GM20000 (cell line): Measurements from ENCODE around the gene C9orf152.
A peak's percentile ranks its signal among the peaks of the same experiment; 100 is the strongest.

Source experiments
- DNase-seq: peaks from one replicate; pipeline ENCODE4 v3.0.0; 2012; ENCODE audit warnings: low spot score
- TF ChIP-seq, protein P1 (sequence below): IDR thresholded peaks from 2 replicates; pipeline ENCODE4 v1.5.1; 2012; ENCODE audit warnings: mild to moderate bottlenecking, control low read depth; ENCODE audit errors: extremely low read depth, missing control alignments

C9orf152 gene

GRCh38 chr9:110241260-110241857, 33.4 kb upstream of the C9orf152 start:
- TF ChIP-seq, protein P1, sequence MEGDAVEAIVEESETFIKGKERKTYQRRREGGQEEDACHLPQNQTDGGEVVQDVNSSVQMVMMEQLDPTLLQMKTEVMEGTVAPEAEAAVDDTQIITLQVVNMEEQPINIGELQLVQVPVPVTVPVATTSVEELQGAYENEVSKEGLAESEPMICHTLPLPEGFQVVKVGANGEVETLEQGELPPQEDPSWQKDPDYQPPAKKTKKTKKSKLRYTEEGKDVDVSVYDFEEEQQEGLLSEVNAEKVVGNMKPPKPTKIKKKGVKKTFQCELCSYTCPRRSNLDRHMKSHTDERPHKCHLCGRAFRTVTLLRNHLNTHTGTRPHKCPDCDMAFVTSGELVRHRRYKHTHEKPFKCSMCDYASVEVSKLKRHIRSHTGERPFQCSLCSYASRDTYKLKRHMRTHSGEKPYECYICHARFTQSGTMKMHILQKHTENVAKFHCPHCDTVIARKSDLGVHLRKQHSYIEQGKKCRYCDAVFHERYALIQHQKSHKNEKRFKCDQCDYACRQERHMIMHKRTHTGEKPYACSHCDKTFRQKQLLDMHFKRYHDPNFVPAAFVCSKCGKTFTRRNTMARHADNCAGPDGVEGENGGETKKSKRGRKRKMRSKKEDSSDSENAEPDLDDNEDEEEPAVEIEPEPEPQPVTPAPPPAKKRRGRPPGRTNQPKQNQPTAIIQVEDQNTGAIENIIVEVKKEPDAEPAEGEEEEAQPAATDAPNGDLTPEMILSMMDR: no peak
- no peak for DNase-seq

DNA sequence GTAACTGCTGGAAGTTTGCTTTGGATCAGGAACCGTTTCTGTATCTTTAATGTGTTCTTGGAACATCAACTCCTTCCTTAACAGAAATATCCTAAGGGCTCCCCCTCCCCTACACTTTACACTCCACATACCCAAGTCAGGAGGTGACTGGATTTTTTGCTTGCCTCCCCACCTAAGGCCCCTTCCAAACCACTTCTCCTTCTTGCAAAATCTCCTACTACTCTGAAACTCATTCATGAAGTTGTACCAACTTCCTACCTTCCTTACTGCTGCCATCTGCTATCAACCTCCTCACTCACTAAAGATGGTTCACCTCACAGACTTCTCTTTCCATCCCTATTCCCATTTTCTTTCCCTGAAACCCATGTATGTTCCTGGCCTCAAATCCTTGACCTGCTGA, 32.2 kb upstream of the C9orf152 start:
- DNase-seq: no peak
- TF ChIP-seq, protein P1: no peak

GRCh38 chr9:110228321-110228720, 20.4 kb upstream of the C9orf152 start:
- TF ChIP-seq, protein P1: no peak
- DNase-seq: no peak

DNA sequence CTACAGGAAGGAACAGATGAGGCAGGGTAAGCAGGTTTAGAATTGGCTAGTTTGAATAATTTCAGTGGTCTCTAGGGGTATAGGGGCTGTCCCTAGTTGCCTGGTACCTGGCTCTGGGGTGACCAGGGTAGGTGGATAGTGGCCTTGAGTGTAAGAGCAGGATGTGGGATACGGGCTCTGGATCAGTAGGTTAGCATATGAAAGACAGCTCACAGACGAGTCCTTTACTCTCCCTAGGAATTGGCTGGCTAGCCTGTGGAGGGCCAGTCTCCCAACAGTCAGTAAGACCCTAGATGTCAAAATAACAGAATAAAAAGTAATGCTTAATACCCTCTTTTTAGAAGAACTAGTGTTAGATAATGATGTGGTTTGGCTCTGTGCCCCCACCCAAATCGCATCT, 16.6 kb upstream of the C9orf152 start:
- no peak for DNase-seq
- TF ChIP-seq, protein P1: no peak

DNA sequence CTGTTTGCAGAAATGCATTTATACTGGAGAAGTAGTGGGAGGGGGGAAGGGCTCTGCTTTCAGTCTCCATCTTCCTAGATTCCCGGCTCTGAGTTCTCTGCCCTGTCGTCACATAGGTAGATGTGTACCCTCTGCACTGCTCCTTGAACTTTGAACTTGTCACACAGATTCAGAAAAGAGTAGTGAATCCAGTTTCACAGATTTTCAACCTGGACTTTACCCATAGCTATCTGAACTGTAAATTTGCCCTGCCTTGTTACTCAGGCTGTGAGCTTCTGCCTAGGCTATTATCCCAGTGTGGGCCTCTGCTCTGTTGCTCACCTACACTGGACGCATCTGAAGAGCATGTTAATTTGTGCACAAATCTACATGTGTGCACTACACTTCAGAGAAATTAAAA, 12.8 kb upstream of the C9orf152 start:
- TF ChIP-seq, protein P1: no peak
- DNase-seq: no peak

DNA sequence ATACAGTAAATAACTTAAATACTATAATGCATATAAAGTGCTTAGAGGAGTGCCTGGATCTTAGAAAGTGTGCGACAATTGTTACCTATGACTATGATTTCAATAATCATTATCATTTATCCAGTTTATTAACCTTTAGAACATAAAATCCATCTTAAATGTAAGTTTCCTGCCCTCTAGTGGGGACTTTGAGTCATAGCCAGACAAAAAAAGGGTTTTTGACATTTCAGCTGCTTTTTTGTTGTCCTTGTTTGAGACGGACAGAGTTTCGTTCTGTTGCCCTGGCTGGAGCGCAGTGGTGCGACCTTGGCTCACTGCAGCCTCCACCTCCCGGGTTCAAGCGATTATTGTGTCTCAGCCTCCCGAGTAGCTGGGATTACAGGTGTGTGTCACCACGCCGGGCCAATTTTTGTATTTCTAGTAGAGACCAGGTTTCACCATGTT, 9.7 kb upstream of the C9orf152 start:
- DNase-seq: peak; percentile 37
- TF ChIP-seq, protein P1: peak; percentile 68

DNA sequence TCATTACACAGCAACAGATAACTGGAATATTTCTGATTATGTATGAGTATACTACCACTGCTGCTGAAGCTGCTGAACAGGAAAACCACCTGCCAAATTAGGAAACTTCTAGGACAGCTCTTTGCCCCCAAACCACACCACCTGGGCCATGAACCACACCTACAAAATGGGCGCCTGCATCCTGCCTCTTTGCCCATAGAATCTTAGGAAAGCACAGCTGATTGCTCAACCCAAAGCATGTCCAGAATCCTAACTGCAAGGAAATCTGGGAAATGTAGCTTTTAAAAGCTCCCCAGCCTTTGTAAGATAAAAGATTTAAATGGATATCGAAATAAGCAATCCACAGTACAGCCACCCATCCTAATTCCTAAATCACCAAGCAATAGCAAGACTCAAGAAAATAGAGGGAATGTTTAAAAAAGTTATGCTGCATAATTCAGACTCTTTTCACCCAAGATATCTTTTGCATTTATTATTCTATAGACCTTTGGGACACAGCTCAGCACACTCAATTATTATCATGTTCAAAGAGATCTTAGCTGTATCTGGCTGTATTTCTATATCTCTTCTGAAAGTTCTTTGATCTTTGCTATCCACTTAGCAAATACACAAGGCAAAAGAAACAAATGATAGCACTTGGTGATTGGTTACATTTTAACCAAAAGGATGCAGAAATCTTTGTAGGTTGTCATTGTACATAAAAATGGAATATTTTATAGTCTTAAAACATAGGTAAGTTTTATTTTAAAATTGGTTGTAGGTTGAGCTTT, 6.8 kb upstream of the C9orf152 start:
- no peak for DNase-seq
- TF ChIP-seq, protein P1: no peak
